Measurements from ENCODE around the gene GRIN2D. TPM values are rescaled to one million over a fixed set of nuclear protein-coding genes. Genes with fewer than 3 reads are reported as not detected.
A peak's percentile ranks its signal among the peaks of the same experiment; 100 is the strongest.

GRIN2D gene
- total RNA-seq, 1 donor from 2014 or later: not detected

- DNase-seq (ENCODE audit: extremely low spot score in 2 of 2): no peak
- no peak overlapping the region for H3K27ac ChIP-seq
- H3K36me3 ChIP-seq: no peaks in the 10 kb centered on the region
- no peaks in the 10 kb centered on the region for H3K27me3 ChIP-seq
- intact Hi-C loops (cut with DNase I): no loop called here
- H3K4me1 ChIP-seq: peaks cover 13% of the 10 kb centered on the region
- no peaks in the 10 kb centered on the region for H3K9me3 ChIP-seq
- TF ChIP-seq POLR2AphosphoS5 (IDR thresholded peaks at IDR 0.05; ENCODE audit: insufficient read depth in 1 of 2, low read depth in 1 of 2): no peak
- no peak for TF ChIP-seq POLR2A (IDR thresholded peaks at IDR 0.05)
- no peak for TF ChIP-seq CTCF (IDR thresholded peaks at IDR 0.05)
- H3K4me3 ChIP-seq: no peak overlapping the region
Measured at GRCh38 chr19:48419158-48419920, 25.9 kb downstream of the GRIN2D start.

GRCh38 chr19:48421548-48421947 lies 28.1 kb downstream of the GRIN2D start:
- Histone ChIP-seq H3K27me3 (no peaks in the 10 kb centered on the region), H3K27ac (no peak overlapping the region), H3K9me3 (no peaks in the 10 kb centered on the region), H3K36me3 (no peaks in the 10 kb centered on the region), H3K4me3 (no peak overlapping the region), H3K4me1 (no peaks in the 10 kb centered on the region)
- TF ChIP-seq POLR2A (IDR thresholded peaks at IDR 0.05) (no peak), POLR2AphosphoS5 (IDR thresholded peaks at IDR 0.05; ENCODE audit: insufficient read depth in 1 of 2, low read depth in 1 of 2) (peak in 1 of 2 donors; percentile 16), CTCF (IDR thresholded peaks at IDR 0.05) (no peak)
- no peak for DNase-seq (ENCODE audit: extremely low spot score in 2 of 2)
- intact Hi-C loops (cut with DNase I): no loop called here

GRCh38 chr19:48424694-48425219 lies 31.3 kb downstream of the GRIN2D start:
- Histone ChIP-seq H3K4me1 (no peaks in the 10 kb centered on the region), H3K9me3 (no peaks in the 10 kb centered on the region), H3K27ac (no peak overlapping the region), H3K27me3 (no peaks in the 10 kb centered on the region), H3K4me3 (no peak overlapping the region), H3K36me3 (no peaks in the 10 kb centered on the region)
- TF ChIP-seq CTCF (IDR thresholded peaks at IDR 0.05) (no peak), POLR2AphosphoS5 (IDR thresholded peaks at IDR 0.05; ENCODE audit: insufficient read depth in 1 of 2, low read depth in 1 of 2) (no peak), POLR2A (IDR thresholded peaks at IDR 0.05) (no peak)
- intact Hi-C loops (cut with DNase I): no loop called here
- no peak for DNase-seq (ENCODE audit: extremely low spot score in 2 of 2)

GRCh38 chr19:48428670-48429069 lies 35.2 kb downstream of the GRIN2D start:
- Histone ChIP-seq H3K27me3 (no peaks in the 10 kb centered on the region), H3K27ac (no peak overlapping the region), H3K4me1 (no peaks in the 10 kb centered on the region), H3K36me3 (no peaks in the 10 kb centered on the region), H3K4me3 (no peak overlapping the region), H3K9me3 (no peaks in the 10 kb centered on the region)
- intact Hi-C loops (cut with DNase I): no loop called here
- no peak for DNase-seq (ENCODE audit: extremely low spot score in 2 of 2)
- TF ChIP-seq POLR2A (IDR thresholded peaks at IDR 0.05): no peak
- no peak for TF ChIP-seq POLR2AphosphoS5 (IDR thresholded peaks at IDR 0.05; ENCODE audit: insufficient read depth in 1 of 2, low read depth in 1 of 2)
- no peak for TF ChIP-seq CTCF (IDR thresholded peaks at IDR 0.05)

- Histone ChIP-seq H3K36me3 (no peaks in the 10 kb centered on the region), H3K27ac (no peak overlapping the region), H3K27me3 (no peaks in the 10 kb centered on the region), H3K4me1 (no peaks in the 10 kb centered on the region), H3K4me3 (no peak overlapping the region), H3K9me3 (no peaks in the 10 kb centered on the region)
- no peak for DNase-seq (ENCODE audit: extremely low spot score in 2 of 2)
- no peak for TF ChIP-seq POLR2AphosphoS5 (IDR thresholded peaks at IDR 0.05; ENCODE audit: insufficient read depth in 1 of 2, low read depth in 1 of 2)
- no peak for TF ChIP-seq POLR2A (IDR thresholded peaks at IDR 0.05)
- TF ChIP-seq CTCF (IDR thresholded peaks at IDR 0.05): no peak
- intact Hi-C loops (cut with DNase I): no loop called here
Measured at GRCh38 chr19:48433337-48433736, 39.9 kb downstream of the GRIN2D start.

Data from vagina (tissue), 2 donors.